ENCODE measurements around the gene GPR83.

DNA sequence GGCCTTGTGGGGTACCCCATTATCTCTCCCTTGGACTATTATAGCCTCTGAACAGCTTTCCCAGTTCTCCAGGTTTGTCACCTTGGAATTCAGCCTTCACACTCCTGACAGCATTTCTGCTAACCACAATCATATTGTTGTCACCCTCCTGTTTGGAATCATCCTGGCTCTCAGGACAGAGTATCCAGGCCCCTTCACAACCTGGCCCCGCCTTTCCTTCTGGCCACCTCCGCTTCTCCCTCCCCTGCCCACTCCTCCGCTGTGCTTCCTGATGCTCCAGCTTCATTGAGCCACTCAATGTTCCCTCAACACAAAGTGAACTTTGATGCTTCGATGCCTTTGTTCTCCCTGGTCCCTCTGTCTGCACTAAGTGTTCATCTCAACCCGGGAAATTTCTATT is 3.1 kb downstream of the GPR83 start:
- TF ChIP-seq TAF1 (IDR thresholded peaks at IDR 0.05; ENCODE audit: low read depth) (no peak), FOXM1 (IDR thresholded peaks at IDR 0.05; ENCODE audit: borderline replicate concordance, low read depth) (no peak), NFIC (IDR thresholded peaks at IDR 0.05) (no peak), EGR1 (IDR thresholded peaks at IDR 0.05) (no peak), RAD21 (IDR thresholded peaks at IDR 0.05; ENCODE audit: low read depth) (no peak), CEBPB (IDR thresholded peaks at IDR 0.05) (no peak), YY1 (IDR thresholded peaks at IDR 0.05; ENCODE audit: low read depth) (no peak)
- TF ChIP-seq, protein P1, sequence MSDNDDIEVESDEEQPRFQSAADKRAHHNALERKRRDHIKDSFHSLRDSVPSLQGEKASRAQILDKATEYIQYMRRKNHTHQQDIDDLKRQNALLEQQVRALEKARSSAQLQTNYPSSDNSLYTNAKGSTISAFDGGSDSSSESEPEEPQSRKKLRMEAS (IDR thresholded peaks at IDR 0.05), result no peak
